ENCODE data around the gene WASHC3. TPM values are rescaled to one million over a fixed set of nuclear protein-coding genes. Genes with fewer than 3 reads are reported as not detected.

Gene WASHC3
- total and polyA plus RNA-seq, 3 experiments from 2014 or later, result 40.0 to 101 (median 42.0) TPM

Other genes starting within 250 kb of the WASHC3 start
- 10 to 100 TPM; 62.1 to 64.7 TPM for gene GNPTAB, start 231.0 kb downstream of the WASHC3 start, total RNA-seq
- gene GNPTAB, start 231.0 kb downstream of the WASHC3 start, polyA plus RNA-seq, result 49.7 TPM
- gene DRAM1, start 184.4 kb downstream of the WASHC3 start, total RNA-seq, result 1 to 10 TPM; 8.9 to 9.7 TPM
- gene DRAM1, start 184.4 kb downstream of the WASHC3 start, polyA plus RNA-seq, result 5.5 TPM
- 10 to 100 TPM; 89.7 to 90.1 TPM for gene NUP37, start 58.1 kb upstream of the WASHC3 start, total RNA-seq
- 23.3 TPM for gene NUP37, start 58.1 kb upstream of the WASHC3 start, polyA plus RNA-seq
- 10 to 100 TPM; 19.5 to 21.2 TPM for gene PARPBP, start 58.2 kb upstream of the WASHC3 start, total RNA-seq
- 1.7 TPM for gene PARPBP, start 58.2 kb upstream of the WASHC3 start, polyA plus RNA-seq
- 1 to 10 TPM; 2.0 to 2.1 TPM for gene PMCH, start 135.8 kb upstream of the WASHC3 start, total RNA-seq
- not detected for gene PMCH, start 135.8 kb upstream of the WASHC3 start, polyA plus RNA-seq

Measured in CD8-positive, alpha-beta memory T cell (primary cell).